Transverse colon (tissue), 4 donors: ENCODE data around the gene SRGAP1. TPM values are rescaled to one million over a fixed set of nuclear protein-coding genes. Genes with fewer than 3 reads are reported as not detected.

Experiments
- DNase-seq: peaks from one replicate; pipeline ENCODE4 v3.0.0-alpha.2; 2019
- H3K27ac ChIP-seq, 4 donors: fragments of 200-600 bp; sonication (generic); 2 replicates each; pipeline ENCODE4 v1.5.1; 2016 to 2018; ENCODE audit warnings: inconsistent platforms in 4 of 4
- H3K27me3 ChIP-seq: fragments of 200-600 bp; sonication (generic); 2 replicates; pipeline ENCODE4 v1.5.1; 2017; ENCODE audit warnings: inconsistent platforms
- H3K36me3 ChIP-seq, 4 donors: fragments of 200-600 bp; sonication (generic); 2 replicates each; pipeline ENCODE4 v1.5.1; 2017 to 2019; ENCODE audit warnings: inconsistent platforms in 4 of 4
- H3K4me1 ChIP-seq, 4 donors: fragments of 200-600 bp; sonication (generic); 2 replicates each; pipeline ENCODE4 v1.5.1; 2017 to 2020; ENCODE audit warnings: inconsistent platforms in 4 of 4
- H3K4me3 ChIP-seq, 4 donors: fragments of 200-600 bp; sonication (generic); 1 replicate in 1 of 4; 2 replicates in 3 of 4; pipeline versions ENCODE4 v1.5.1 to v1.6.1; 2017 to 2019; ENCODE audit warnings: inconsistent platforms in 4 of 4
- H3K9me3 ChIP-seq, 2 donors: fragments of 200-600 bp; sonication (generic); 2 replicates each; pipeline ENCODE4 v1.5.1; 2017 to 2019; ENCODE audit warnings: inconsistent platforms in 2 of 2
- EP300 ChIP-seq: sonication (generic); formaldehyde crosslinking; IDR thresholded peaks from one replicate; pipeline ENCODE4 v1.6.1; 2017; ENCODE audit warnings: antibody characterized with exemption, low read depth
- POLR2A ChIP-seq: fragments of 450-650 bp; IDR thresholded peaks from one replicate; pipeline ENCODE4 v1.6.1; 2016; ENCODE audit warnings: antibody characterized with exemption, mild to moderate bottlenecking, moderate library complexity
- POLR2AphosphoS5 ChIP-seq, 3 donors: sonication (generic); formaldehyde crosslinking; IDR thresholded peaks; one replicate each; pipeline ENCODE4 v1.6.1; 2016; ENCODE audit warnings: antibody characterized with exemption in 3 of 3
- WGBS, 2 donors: methylation state at CpG; one replicate each; pipeline ENCODE4 v1.1.5; 2018; ENCODE audit warnings: low coverage in 1 of 2; 5-methylcytosine and 5-hydroxymethylcytosine counted together
- in situ Hi-C, 4 donors: fragments of 200-750 bp; cut with MboI; loops; one replicate each; pipeline versions ENCODE4 v1.15.0 to v1.15.1; 2017; ENCODE audit warnings: low sequenced_read_pairs in 3 of 4, low pct_ligation_motif_present in 1 of 4, low pct_unique_long_range_greater_than_20kb in 1 of 4
- intact Hi-C: fragments of 100-400 bp; cut with DNase I; formaldehyde crosslinking; loops from one replicate; pipeline ENCODE4 v1.15.1; 2023; ENCODE audit warnings: low total_unique reads
- total RNA-seq, 4 donors: library from RNA; depleted of rRNA; stranded (reverse); fragments of >200 nt; gene quantifications; one replicate each; pipeline ENCODE4 v1.1.0, GENCODE V29; 2016
- TF ChIP-seq, protein P1 (sequence below), 5 experiments: fragments of 200-600 bp in 3 of 5; fragments of 450-650 bp in 2 of 5; sonication (generic) in 3 of 5; IDR thresholded peaks; 1 replicate in 2 of 5; 2 replicates in 3 of 5; pipeline ENCODE4 v1.5.1; 2016 to 2017; ENCODE audit warnings: antibody characterized with exemption in 5 of 5, inconsistent platforms in 3 of 5, mild to moderate bottlenecking in 2 of 5, moderate library complexity in 1 of 5

The SRGAP1 gene
- total RNA-seq, 4 donors from 2014 or later, result 16.0 to 720 (median 51.4) TPM

DNA sequence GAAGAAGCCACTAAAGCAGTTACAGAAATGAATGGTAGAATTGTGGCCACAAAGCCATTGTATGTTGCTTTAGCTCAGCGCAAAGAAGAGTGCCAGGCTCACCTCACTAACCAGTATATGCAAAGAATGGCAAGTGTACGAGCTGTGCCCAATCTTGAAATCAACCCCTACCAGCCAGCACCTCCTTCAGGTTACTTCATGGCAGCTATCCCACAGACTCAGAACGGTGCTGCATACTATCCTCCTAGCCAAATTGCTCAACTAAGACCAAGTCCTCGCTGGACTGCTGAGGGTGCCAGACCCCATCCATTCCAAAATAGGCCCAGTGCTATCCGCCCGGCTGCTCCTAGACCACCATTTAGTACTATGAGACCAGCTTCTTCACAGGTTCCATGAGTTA, 21.5 kb upstream of the SRGAP1 start:
- TF ChIP-seq POLR2A (no peak), POLR2AphosphoS5 (IDR thresholded peaks at IDR 0.05) (no peak), EP300 (no peak)
- TF ChIP-seq, protein P1, sequence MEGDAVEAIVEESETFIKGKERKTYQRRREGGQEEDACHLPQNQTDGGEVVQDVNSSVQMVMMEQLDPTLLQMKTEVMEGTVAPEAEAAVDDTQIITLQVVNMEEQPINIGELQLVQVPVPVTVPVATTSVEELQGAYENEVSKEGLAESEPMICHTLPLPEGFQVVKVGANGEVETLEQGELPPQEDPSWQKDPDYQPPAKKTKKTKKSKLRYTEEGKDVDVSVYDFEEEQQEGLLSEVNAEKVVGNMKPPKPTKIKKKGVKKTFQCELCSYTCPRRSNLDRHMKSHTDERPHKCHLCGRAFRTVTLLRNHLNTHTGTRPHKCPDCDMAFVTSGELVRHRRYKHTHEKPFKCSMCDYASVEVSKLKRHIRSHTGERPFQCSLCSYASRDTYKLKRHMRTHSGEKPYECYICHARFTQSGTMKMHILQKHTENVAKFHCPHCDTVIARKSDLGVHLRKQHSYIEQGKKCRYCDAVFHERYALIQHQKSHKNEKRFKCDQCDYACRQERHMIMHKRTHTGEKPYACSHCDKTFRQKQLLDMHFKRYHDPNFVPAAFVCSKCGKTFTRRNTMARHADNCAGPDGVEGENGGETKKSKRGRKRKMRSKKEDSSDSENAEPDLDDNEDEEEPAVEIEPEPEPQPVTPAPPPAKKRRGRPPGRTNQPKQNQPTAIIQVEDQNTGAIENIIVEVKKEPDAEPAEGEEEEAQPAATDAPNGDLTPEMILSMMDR (IDR thresholded peaks at IDR 0.05), result no peak

DNA sequence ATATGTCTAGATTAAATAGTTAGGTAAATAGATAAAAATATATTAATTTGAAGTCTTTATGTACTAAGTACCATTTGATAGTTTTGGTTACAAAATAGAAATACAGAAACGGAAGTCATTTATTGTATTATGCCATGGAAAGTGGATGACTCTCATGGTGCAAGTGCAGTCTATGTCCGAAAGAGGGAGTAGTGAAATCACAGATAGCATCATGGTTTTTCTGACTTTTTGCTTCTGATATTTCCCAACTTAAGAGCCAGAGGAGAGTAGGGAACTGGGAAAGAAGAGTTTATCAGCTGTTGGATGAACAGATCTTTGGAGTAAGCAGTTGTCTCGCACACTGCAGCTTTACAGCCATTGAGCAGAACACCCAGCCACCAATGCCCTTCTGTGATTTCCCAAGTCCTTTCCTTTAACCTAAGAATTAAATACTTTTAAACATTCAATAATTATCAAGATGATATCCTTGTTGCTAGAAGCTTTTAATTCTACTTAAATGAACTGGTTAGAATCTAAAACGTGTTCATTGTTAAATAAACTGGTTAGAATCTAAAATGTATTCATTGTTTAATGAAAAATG, 18.4 kb upstream of the SRGAP1 start:
- intact Hi-C loops, result no loop called here
- WGBS, 2 donors, result 13 to 27% methylated on average over 4 of the region's 4 CpGs
- no peaks in the 10 kb centered on the region for H3K9me3 ChIP-seq
- no peak for TF ChIP-seq EP300
- TF ChIP-seq, protein P1 (IDR thresholded peaks at IDR 0.05), result peak; percentile 61 to 75 (median 66)
- H3K27me3 ChIP-seq, result no peaks in the 10 kb centered on the region
- no peak overlapping the region for H3K27ac ChIP-seq
- no peak for DNase-seq
- H3K4me3 ChIP-seq, result no peak overlapping the region
- no peaks in the 10 kb centered on the region for H3K36me3 ChIP-seq
- in situ Hi-C loops, result loop anchor here in 3 of 4 donors (25.0 kb wide), 2 partner anchors 561 to 586 kb away; partner anchors contain the start of genes C12orf56 (in 2 of the 3) and XPOT (in 1 of the 3)
- H3K4me1 ChIP-seq, result no peaks in the 10 kb centered on the region

More for the DNA sequence above, 21.5 kb upstream of the SRGAP1 start:
- in situ Hi-C loops (no loop called here), intact Hi-C loops (no loop called here)
- H3K36me3 ChIP-seq, result no peaks in the 10 kb centered on the region
- H3K27me3 ChIP-seq, result no peaks in the 10 kb centered on the region
- H3K4me3 ChIP-seq, result no peak overlapping the region
- WGBS, 2 donors, result 80 to 85% methylated on average over 1 to 6 of the region's 6 CpGs
- no peaks in the 10 kb centered on the region for H3K9me3 ChIP-seq
- no peak for DNase-seq
- H3K27ac ChIP-seq, result no peak overlapping the region
- H3K4me1 ChIP-seq, result no peaks in the 10 kb centered on the region

DNA sequence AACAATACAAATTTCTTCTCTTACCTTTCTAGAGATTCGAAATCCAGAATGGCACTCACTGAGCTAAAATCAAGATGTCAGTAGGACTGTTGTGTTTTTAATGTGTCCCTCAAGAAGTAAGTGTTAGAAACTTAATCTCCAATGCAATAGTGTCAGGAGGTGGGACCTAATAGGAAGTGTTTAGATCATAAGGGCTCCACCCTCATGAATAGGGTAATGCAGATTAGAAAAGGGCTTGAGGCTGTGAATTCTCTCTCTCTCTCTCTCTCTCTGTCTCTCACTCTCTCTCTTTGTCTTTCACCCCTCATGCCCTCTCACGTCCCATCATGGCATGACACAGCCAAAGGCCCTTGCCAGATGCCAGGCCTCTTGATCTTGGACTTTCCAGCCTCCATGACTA, 15.6 kb upstream of the SRGAP1 start:
- no peak overlapping the region for H3K27ac ChIP-seq
- in situ Hi-C loops (loop anchor here in 3 of 4 donors (25.0 kb wide), 2 partner anchors 558 to 583 kb away; partner anchors contain the start of genes C12orf56 (in 2 of the 3) and XPOT (in 1 of the 3)), intact Hi-C loops (no loop called here)
- TF ChIP-seq EP300 (no peak), POLR2AphosphoS5 (IDR thresholded peaks at IDR 0.05) (no peak), POLR2A (no peak)
- TF ChIP-seq, protein P1 (IDR thresholded peaks at IDR 0.05), result no peak
- no peaks in the 10 kb centered on the region for H3K36me3 ChIP-seq
- no peak for DNase-seq
- no peak overlapping the region for H3K4me3 ChIP-seq
- no peaks in the 10 kb centered on the region for H3K4me1 ChIP-seq
- H3K27me3 ChIP-seq, result no peaks in the 10 kb centered on the region
- WGBS, 2 donors, result 85 to 89% methylated on average over 2 of the region's 2 CpGs
- no peaks in the 10 kb centered on the region for H3K9me3 ChIP-seq

DNA sequence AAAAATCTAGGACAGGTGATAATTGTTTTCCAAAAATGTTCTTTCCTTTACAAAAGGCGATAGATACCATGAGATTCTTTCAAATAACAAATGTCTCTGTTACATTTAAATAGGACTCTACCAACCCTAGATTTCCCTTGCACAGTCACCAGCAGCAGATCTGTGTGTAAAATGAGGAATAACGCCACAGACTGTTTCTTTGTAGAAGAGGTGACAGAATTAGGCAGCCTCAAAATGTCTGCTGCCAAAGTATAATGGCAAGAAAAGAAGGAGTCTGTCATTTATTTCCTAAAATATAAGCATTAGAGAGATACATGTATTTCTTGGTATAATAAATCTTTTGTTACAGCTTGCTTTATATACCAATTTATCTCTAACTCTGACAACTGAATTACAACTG, 8.5 kb upstream of the SRGAP1 start:
- intact Hi-C loops (no loop called here), in situ Hi-C loops (loop anchor here (5.0 to 25.0 kb wide), 5 partner anchors 409 to 576 kb away; partner anchors contain the start of genes C12orf56 (in 2 of the 4) and XPOT (in 1 of the 4))
- Histone ChIP-seq H3K4me1 (no peaks in the 10 kb centered on the region), H3K27me3 (no peaks in the 10 kb centered on the region), H3K4me3 (no peak overlapping the region), H3K9me3 (no peaks in the 10 kb centered on the region), H3K36me3 (no peaks in the 10 kb centered on the region), H3K27ac (no peak overlapping the region)
- TF ChIP-seq EP300, result no peak
- TF ChIP-seq POLR2AphosphoS5 (IDR thresholded peaks at IDR 0.05), result no peak
- TF ChIP-seq, protein P1 (IDR thresholded peaks at IDR 0.05), result no peak
- no peak for TF ChIP-seq POLR2A
- no peak for DNase-seq
- 64 to 77% methylated on average over 2 of the region's 2 CpGs for WGBS, 2 donors
